Neuron (in vitro differentiated cells): ENCODE measurements around the gene SULT2A1.
"Not testable (repeated sequence)": the region's sequence is repeated elsewhere in the genome, so short reads cannot be mapped to it uniquely, and the experiment has no call there.

Source experiments
- H2AFZ ChIP-seq: one replicate; pipeline ENCODE4 v1.6.1; 2013; ENCODE audit warnings: low read depth, mild to moderate bottlenecking, inconsistent platforms, low read length, moderate library complexity
- H3K27me3 ChIP-seq: one replicate; pipeline ENCODE4 v1.6.1; 2013; ENCODE audit warnings: low read length; ENCODE audit not compliant: insufficient read depth
- H3K36me3 ChIP-seq: one replicate; pipeline ENCODE4 v1.6.1; 2013; ENCODE audit warnings: low read length; ENCODE audit not compliant: insufficient read depth
- H3K4me1 ChIP-seq: one replicate; pipeline ENCODE4 v1.6.1; 2013; ENCODE audit warnings: low read length; ENCODE audit not compliant: insufficient read depth
- H3K4me3 ChIP-seq: 2 replicates; pipeline ENCODE4 v1.5.1; 2013; ENCODE audit warnings: mild to moderate bottlenecking, low read length, moderate library complexity
- H3K9me3 ChIP-seq: one replicate; pipeline ENCODE4 v1.6.1; 2013; ENCODE audit warnings: low read length

SULT2A1 gene

GRCh38 chr19:47890865-47891621, 4.9 kb upstream of the SULT2A1 start:
- H3K9me3 ChIP-seq, result no peaks in the 10 kb centered on the region
- H3K4me1 ChIP-seq, result no peaks in the 10 kb centered on the region
- no peak overlapping the region for H2AFZ ChIP-seq
- H3K36me3 ChIP-seq, result no peaks in the 10 kb centered on the region
- no peaks in the 10 kb centered on the region for H3K27me3 ChIP-seq
- H3K4me3 ChIP-seq, result no peak overlapping the region

- H3K36me3 ChIP-seq, result no peaks in the 10 kb centered on the region
- no peaks in the 10 kb centered on the region for H3K9me3 ChIP-seq
- no peak overlapping the region for H3K4me3 ChIP-seq
- no peaks in the 10 kb centered on the region for H3K4me1 ChIP-seq
- no peaks in the 10 kb centered on the region for H3K27me3 ChIP-seq
- no peak overlapping the region for H2AFZ ChIP-seq
Measured at GRCh38 chr19:47885067-47885463, 1.1 kb downstream of the SULT2A1 start.

DNA sequence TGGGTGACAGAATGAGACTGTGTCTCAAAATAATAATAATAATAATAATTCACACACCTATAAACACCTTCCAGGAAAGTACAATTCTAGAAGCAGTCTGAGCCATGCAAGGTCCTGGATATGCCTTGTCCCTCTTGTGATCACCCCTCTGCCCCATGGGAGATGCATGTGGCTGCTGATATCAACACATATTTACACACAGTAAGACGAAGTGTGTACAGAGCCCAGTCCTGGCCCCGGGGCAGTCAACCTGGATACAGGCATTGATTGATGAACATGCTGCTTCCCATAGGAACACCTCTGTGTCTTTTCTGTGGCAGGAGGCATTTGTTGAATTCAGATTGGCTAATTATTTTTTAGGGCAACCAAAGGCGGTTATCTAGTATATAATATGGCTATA, 3.2 kb downstream of the SULT2A1 start:
- Histone ChIP-seq H3K4me3 (no peak overlapping the region), H2AFZ (no peak overlapping the region), H3K36me3 (no peaks in the 10 kb centered on the region), H3K4me1 (no peaks in the 10 kb centered on the region), H3K27me3 (no peaks in the 10 kb centered on the region), H3K9me3 (no peaks in the 10 kb centered on the region)

GRCh38 chr19:47881757-47882156, 4.4 kb downstream of the SULT2A1 start:
- Histone ChIP-seq H3K36me3 (no peaks in the 10 kb centered on the region), H3K9me3 (no peaks in the 10 kb centered on the region), H3K4me3 (no peak overlapping the region), H3K4me1 (no peaks in the 10 kb centered on the region), H3K27me3 (no peaks in the 10 kb centered on the region), H2AFZ (no peak overlapping the region)

- H3K9me3 ChIP-seq, H2AFZ ChIP-seq, H3K4me3 ChIP-seq, H3K36me3 ChIP-seq, H3K4me1 ChIP-seq, H3K27me3 ChIP-seq: not testable (repeated sequence)
Measured at GRCh38 chr19:47879385-47879784, 6.7 kb downstream of the SULT2A1 start.

GRCh38 chr19:47878906-47879305, 7.2 kb downstream of the SULT2A1 start:
- no peaks in the 10 kb centered on the region for H3K4me1 ChIP-seq
- no peak overlapping the region for H2AFZ ChIP-seq
- no peaks in the 10 kb centered on the region for H3K27me3 ChIP-seq
- no peaks in the 10 kb centered on the region for H3K36me3 ChIP-seq
- H3K4me3 ChIP-seq, result no peak overlapping the region
- H3K9me3 ChIP-seq, result no peaks in the 10 kb centered on the region

DNA sequence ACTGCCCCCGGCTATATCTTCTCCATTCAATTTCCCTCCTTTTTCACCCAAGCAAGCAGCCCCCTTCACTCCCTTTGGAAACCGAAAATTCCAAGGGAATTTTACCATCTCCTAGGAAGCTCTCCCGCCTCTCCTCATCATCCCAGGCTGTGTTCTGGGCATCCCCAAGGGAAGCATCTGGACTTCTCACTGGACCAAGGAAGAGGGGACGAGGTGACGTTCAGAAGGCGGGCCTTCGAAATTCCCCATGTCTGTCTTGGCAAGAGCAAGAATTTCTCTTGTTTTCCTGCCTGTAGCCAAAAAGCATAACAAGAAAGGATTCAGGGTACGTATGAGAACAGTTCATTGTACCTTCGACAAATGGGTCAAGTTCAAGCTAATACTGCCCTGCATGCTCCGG, 20.9 kb downstream of the SULT2A1 start:
- Histone ChIP-seq H3K4me3 (no peak overlapping the region), H3K9me3 (no peaks in the 10 kb centered on the region), H3K36me3 (no peaks in the 10 kb centered on the region), H2AFZ (no peak overlapping the region), H3K4me1 (no peaks in the 10 kb centered on the region), H3K27me3 (no peaks in the 10 kb centered on the region)

DNA sequence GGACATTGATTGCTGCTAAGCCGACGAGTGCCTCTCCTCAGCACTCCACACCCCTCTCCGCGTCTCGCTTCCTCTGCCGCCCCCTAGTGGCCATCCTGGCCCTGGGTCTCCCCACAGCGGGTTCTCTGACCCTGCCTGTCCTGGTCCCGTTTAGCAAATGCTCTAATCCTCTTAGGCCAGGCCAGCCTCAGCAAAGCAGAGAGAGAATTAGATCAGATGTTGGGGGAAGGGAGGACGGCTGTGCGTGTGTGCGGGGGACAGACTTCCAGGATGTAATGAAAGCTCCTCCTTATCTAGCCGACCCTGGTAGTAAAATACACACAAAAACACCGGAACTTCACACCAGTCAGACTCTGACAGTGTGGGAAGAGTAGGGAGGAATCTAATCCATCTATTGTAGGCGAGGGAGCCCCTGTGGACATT, 22.6 kb downstream of the SULT2A1 start:
- Histone ChIP-seq H3K27me3 (no peaks in the 10 kb centered on the region), H2AFZ (peak overlapping the region; percentile 66), H3K9me3 (no peaks in the 10 kb centered on the region), H3K36me3 (no peaks in the 10 kb centered on the region), H3K4me3 (no peak overlapping the region), H3K4me1 (no peaks in the 10 kb centered on the region)

DNA sequence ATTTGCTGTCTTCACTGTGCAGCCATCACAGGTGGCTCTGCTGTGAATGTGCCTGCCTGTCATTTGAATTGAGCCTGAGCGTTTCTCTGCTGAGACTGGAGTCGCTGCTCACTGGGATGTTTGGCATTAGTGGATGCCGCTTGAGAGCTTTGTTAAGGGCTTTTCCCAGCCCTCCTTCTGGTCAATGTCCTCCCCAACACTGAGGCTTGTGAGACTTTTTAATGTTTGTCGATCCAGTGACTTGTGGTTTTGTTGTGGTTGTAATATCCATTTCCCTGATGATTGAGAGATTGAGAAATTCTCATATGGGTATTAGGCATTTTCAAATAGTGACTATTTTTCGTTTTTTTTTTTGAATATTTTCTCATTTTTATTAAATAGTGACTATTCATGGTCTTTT, 24.5 kb downstream of the SULT2A1 start:
- Histone ChIP-seq H3K36me3 (no peaks in the 10 kb centered on the region), H3K4me3 (no peak overlapping the region), H3K4me1 (no peaks in the 10 kb centered on the region), H2AFZ (no peak overlapping the region), H3K9me3 (no peaks in the 10 kb centered on the region), H3K27me3 (no peaks in the 10 kb centered on the region)

DNA sequence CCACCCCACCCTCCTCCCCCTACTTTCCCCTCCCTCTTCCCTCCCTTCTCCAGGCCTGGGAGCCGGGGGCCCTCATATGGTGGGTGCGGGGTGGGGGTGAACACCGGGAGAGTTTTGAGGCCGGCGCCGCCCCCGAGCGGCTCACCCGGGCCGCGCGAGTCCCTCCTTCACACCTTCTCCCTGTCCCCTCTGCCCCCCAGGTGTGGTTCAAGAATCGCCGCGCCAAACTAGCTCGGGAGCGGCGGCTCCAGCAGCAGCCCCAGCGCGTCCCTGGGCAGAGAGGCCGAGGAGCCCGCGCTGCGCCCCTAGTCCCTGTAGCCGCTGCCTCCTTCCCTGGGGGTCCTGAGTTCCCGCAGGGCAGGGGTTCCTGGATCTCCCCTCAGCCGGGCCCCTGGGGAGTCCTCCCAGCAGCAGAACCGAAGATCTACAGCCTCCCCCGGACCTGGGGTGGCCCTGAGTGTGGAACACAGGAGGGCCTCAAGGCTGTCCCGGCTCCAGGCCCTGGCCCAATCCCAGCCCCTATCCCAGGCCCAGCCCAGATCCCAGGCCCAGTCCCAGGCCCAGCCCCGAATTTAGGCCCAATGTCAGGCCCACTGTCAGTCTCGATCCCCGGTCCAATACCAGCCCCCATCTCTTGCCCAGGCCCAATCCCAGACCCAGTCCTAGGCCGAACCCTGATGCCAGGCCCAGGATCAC, 25.4 kb downstream of the SULT2A1 start:
- no peak overlapping the region for H3K4me3 ChIP-seq
- H3K4me1 ChIP-seq, result no peaks in the 10 kb centered on the region
- H2AFZ ChIP-seq, result no peak overlapping the region
- no peaks in the 10 kb centered on the region for H3K9me3 ChIP-seq
- H3K27me3 ChIP-seq, result no peaks in the 10 kb centered on the region
- H3K36me3 ChIP-seq, result no peaks in the 10 kb centered on the region

DNA sequence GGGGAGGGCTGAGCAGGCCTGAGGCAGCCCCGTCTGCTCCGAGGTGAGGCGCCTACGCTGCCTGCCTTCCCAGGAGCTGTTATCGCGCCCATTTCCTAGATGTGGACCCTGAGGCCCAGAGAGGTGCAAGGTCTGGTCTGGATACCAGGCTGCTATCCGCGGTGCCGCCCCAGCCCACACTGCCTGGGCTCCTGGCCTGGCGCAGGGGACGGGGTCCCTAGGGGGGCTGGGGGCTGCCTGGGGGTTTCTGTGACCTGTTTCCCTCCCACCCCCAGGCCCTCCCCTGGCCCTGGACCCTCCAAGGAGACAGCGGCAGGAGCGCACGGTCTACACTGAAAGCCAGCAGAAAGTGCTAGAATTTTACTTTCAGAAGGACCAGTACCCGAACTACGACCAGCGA, 26.3 kb downstream of the SULT2A1 start:
- H3K27me3 ChIP-seq, H3K4me1 ChIP-seq, H2AFZ ChIP-seq, H3K9me3 ChIP-seq, H3K36me3 ChIP-seq, H3K4me3 ChIP-seq: not testable (repeated sequence)

DNA sequence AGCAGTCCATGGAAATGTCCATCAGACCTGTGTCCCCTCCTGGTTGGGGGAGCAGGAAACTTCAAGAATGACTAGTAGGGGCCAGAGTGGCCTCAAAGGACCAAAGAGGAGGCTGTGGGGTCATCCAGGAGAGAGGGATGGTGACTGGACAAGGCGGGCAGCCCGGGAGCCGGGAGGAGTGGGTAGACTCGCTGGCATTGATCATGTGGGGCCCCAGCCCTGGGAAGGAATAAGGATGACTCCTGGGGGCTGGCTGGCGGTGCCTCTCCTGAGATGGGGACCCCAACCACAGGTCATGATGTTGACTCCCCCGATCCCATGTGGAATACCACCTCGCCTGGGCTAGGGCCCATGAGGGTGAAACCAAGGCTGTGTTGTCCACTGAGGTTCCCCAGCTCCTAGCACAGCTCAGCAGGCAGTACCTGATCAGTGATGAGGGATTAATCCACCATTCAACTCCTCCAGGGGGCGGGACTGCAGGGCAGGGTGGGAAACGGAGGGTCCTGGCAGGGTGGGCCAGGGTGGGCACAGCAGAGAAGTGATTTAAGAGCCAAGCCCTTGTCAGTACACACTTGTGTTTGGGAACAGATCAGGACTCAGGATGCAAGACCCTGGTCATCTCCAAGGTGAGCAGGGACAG, 27.3 kb downstream of the SULT2A1 start, which contains the start of gene TPRX2:
Gene TPRX2, plus strand, starts transcription at position 590 of the 640 bp plus-strand sequence. Its CDS starts 12 bp downstream, at position 602.
- H3K36me3 ChIP-seq, H3K9me3 ChIP-seq, H2AFZ ChIP-seq, H3K4me3 ChIP-seq, H3K27me3 ChIP-seq, H3K4me1 ChIP-seq: not testable (repeated sequence)

DNA sequence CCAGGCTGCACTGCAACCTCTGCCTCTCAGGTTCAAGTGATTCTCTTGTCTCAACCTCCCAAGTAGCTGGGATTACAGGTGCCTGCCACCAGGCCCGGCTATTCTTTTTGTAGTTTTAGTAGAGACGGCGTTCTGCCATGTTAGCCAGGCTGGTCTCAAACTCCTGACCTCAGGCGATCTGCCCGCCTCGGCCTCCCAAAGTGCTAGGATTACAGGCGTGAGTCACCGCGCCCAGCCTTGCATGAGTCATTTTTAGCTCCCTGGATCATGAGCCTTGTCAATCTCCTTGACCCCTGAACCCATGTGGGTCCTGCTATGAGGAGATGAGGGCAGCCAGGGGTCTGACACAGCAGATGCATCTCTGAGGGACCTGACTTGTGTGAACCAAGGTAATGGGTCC, 27.9 kb downstream of the SULT2A1 start:
- H3K36me3 ChIP-seq, H3K4me3 ChIP-seq, H2AFZ ChIP-seq, H3K27me3 ChIP-seq, H3K4me1 ChIP-seq, H3K9me3 ChIP-seq: not testable (repeated sequence)
